Peyer's patch (tissue), 4 donors: ENCODE data around the gene CALN1. TPM values are rescaled to one million over a fixed set of nuclear protein-coding genes. Genes with fewer than 3 reads are reported as not detected.

Experiments used
- DNase-seq, 3 donors: peaks; one replicate each; pipeline ENCODE4 v3.0.0-alpha.2; 2017 to 2019
- H3K27ac ChIP-seq, 4 donors: fragments of 200-600 bp; sonication (generic); one replicate each; pipeline ENCODE4 v1.5.1; 2016 to 2019
- H3K27me3 ChIP-seq, 2 donors: fragments of 200-600 bp; sonication (generic); one replicate each; pipeline ENCODE4 v1.5.1; 2019
- H3K36me3 ChIP-seq, 3 donors: fragments of 200-600 bp; sonication (generic); one replicate each; pipeline ENCODE4 v1.5.1; 2016 to 2019
- H3K4me1 ChIP-seq, 4 donors: fragments of 200-600 bp; sonication (generic); one replicate each; pipeline ENCODE4 v1.5.1; 2016 to 2019
- H3K4me3 ChIP-seq, 4 donors: fragments of 200-600 bp; sonication (generic); 1 replicate in 3 of 4; 2 replicates in 1 of 4; pipeline ENCODE4 v1.5.1; 2016 to 2019; ENCODE audit warnings: mild to moderate bottlenecking in 1 of 4
- H3K9me3 ChIP-seq, 4 donors: fragments of 200-600 bp; sonication (generic); one replicate each; pipeline ENCODE4 v1.5.1; 2016 to 2019; ENCODE audit warnings: mild to moderate bottlenecking in 1 of 4
- POLR2A ChIP-seq, 2 donors: fragments of 450-650 bp; IDR thresholded peaks; one replicate each; pipeline ENCODE4 v1.5.1; 2017; ENCODE audit warnings: antibody characterized with exemption in 2 of 2, mild to moderate bottlenecking in 2 of 2, moderate library complexity in 2 of 2
- total RNA-seq, 4 donors: library from RNA; depleted of rRNA; stranded (reverse); fragments of >200 nt; gene quantifications; one replicate each; pipeline ENCODE4 v1.1.0, GENCODE V29; 2016
- TF ChIP-seq, protein P1 (sequence below), 6 experiments: fragments of 450-650 bp in 4 of 6; fragments of 200-600 bp in 2 of 6; sonication (generic) in 1 of 6; IDR thresholded peaks; one replicate each; pipeline ENCODE4 v1.5.1; 2017 to 2019; ENCODE audit warnings: antibody characterized with exemption in 6 of 6, mild to moderate bottlenecking in 3 of 6, moderate library complexity in 1 of 6

Gene CALN1
- total RNA-seq, 4 donors from 2014 or later = 0.13 TPM; not detected in 3

DNA sequence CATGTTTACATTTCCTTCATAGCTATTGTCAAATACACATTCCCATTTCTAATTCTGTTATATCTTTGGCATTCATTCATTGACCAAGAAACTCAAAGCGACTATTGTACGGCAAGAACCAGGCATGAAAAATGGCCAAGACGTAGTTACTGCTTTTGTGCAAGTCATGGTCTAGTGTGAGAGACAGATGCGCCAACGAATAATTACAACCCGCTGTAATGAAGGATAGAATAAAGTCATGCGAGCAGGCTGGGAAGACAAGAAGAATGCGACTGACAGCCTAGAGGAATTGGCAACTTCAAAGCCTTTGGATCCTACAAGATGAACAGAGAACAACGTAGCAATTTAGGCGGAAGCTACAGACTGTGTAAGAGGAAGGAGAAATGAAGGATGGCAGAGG lies 221.2 kb downstream of the CALN1 start:
- Histone ChIP-seq H3K4me1 (no peaks in the 10 kb centered on the region), H3K27ac (no peak overlapping the region), H3K9me3 (no peaks in the 10 kb centered on the region), H3K4me3 (no peak overlapping the region), H3K27me3 (no peaks in the 10 kb centered on the region), H3K36me3 (no peaks in the 10 kb centered on the region)
- TF ChIP-seq, protein P1, sequence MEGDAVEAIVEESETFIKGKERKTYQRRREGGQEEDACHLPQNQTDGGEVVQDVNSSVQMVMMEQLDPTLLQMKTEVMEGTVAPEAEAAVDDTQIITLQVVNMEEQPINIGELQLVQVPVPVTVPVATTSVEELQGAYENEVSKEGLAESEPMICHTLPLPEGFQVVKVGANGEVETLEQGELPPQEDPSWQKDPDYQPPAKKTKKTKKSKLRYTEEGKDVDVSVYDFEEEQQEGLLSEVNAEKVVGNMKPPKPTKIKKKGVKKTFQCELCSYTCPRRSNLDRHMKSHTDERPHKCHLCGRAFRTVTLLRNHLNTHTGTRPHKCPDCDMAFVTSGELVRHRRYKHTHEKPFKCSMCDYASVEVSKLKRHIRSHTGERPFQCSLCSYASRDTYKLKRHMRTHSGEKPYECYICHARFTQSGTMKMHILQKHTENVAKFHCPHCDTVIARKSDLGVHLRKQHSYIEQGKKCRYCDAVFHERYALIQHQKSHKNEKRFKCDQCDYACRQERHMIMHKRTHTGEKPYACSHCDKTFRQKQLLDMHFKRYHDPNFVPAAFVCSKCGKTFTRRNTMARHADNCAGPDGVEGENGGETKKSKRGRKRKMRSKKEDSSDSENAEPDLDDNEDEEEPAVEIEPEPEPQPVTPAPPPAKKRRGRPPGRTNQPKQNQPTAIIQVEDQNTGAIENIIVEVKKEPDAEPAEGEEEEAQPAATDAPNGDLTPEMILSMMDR (IDR thresholded peaks at IDR 0.05) = no peak
- TF ChIP-seq POLR2A (IDR thresholded peaks at IDR 0.05) = no peak
- DNase-seq = no peak

- Histone ChIP-seq H3K36me3 (no peaks in the 10 kb centered on the region), H3K27me3 (no peaks in the 10 kb centered on the region), H3K9me3 (no peaks in the 10 kb centered on the region), H3K4me3 (no peak overlapping the region), H3K4me1 (no peaks in the 10 kb centered on the region), H3K27ac (no peak overlapping the region)
- DNase-seq = no peak
- no peak for TF ChIP-seq POLR2A (IDR thresholded peaks at IDR 0.05)
- TF ChIP-seq, protein P1 (IDR thresholded peaks at IDR 0.05) = no peak
Measured at GRCh38 chr7:72190146-72190545, 222.0 kb downstream of the CALN1 start.

GRCh38 chr7:72187179-72187578 lies 225.0 kb downstream of the CALN1 start:
- Histone ChIP-seq H3K4me3 (no peak overlapping the region), H3K27me3 (no peaks in the 10 kb centered on the region), H3K36me3 (no peaks in the 10 kb centered on the region), H3K4me1 (no peaks in the 10 kb centered on the region), H3K9me3 (no peaks in the 10 kb centered on the region), H3K27ac (no peak overlapping the region)
- TF ChIP-seq, protein P1 (IDR thresholded peaks at IDR 0.05) = no peak
- no peak for TF ChIP-seq POLR2A (IDR thresholded peaks at IDR 0.05)
- DNase-seq = no peak

DNA sequence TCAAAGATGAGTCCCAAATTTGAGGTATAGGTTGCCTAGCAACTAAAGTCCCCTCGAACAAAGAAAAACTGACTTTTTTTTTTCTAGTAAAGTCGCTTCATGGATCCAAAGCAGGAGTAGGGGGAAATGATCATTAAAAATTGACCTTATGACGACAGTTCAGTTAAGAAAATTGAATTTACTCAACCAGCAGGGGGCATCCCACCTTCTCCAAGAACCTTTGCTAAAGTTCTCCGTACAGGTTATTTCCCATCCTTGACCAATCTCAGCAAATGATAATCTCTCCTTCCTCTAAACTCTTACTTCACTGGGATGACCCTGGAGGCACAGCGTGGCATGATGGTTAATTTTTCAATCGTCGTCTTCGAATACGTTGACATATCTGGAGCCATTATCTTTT lies 228.3 kb downstream of the CALN1 start:
- H3K27me3 ChIP-seq = no peaks in the 10 kb centered on the region
- H3K27ac ChIP-seq = no peak overlapping the region
- TF ChIP-seq, protein P1 (IDR thresholded peaks at IDR 0.05) = no peak
- no peak for TF ChIP-seq POLR2A (IDR thresholded peaks at IDR 0.05)
- no peaks in the 10 kb centered on the region for H3K36me3 ChIP-seq
- H3K4me1 ChIP-seq = no peaks in the 10 kb centered on the region
- DNase-seq = no peak
- no peak overlapping the region for H3K4me3 ChIP-seq
- no peaks in the 10 kb centered on the region for H3K9me3 ChIP-seq

- no peak for DNase-seq
- TF ChIP-seq, protein P1 (IDR thresholded peaks at IDR 0.05) = no peak
- TF ChIP-seq POLR2A (IDR thresholded peaks at IDR 0.05) = no peak
- H3K4me1 ChIP-seq = no peaks in the 10 kb centered on the region
- no peaks in the 10 kb centered on the region for H3K27me3 ChIP-seq
- no peak overlapping the region for H3K4me3 ChIP-seq
- H3K36me3 ChIP-seq = no peaks in the 10 kb centered on the region
- no peaks in the 10 kb centered on the region for H3K9me3 ChIP-seq
- no peak overlapping the region for H3K27ac ChIP-seq
Measured at GRCh38 chr7:72182036-72182435, 230.1 kb downstream of the CALN1 start.

GRCh38 chr7:72176875-72177274 lies 235.3 kb downstream of the CALN1 start:
- Histone ChIP-seq H3K36me3 (no peaks in the 10 kb centered on the region), H3K27ac (no peak overlapping the region), H3K27me3 (no peaks in the 10 kb centered on the region), H3K9me3 (peaks cover 0 to 4% (median 0%) of the 10 kb centered on the region in 4 donors), H3K4me3 (no peak overlapping the region), H3K4me1 (no peaks in the 10 kb centered on the region)
- no peak for TF ChIP-seq POLR2A (IDR thresholded peaks at IDR 0.05)
- TF ChIP-seq, protein P1 (IDR thresholded peaks at IDR 0.05) = no peak
- no peak for DNase-seq
